ENCODE results near the gene RPS23. TPM values are rescaled to one million over a fixed set of nuclear protein-coding genes. Genes with fewer than 3 reads are reported as not detected.

Gene RPS23
- total and polyA plus RNA-seq, 4 donors: 1,344 to 3,154 (median 1,636) TPM

DNA sequence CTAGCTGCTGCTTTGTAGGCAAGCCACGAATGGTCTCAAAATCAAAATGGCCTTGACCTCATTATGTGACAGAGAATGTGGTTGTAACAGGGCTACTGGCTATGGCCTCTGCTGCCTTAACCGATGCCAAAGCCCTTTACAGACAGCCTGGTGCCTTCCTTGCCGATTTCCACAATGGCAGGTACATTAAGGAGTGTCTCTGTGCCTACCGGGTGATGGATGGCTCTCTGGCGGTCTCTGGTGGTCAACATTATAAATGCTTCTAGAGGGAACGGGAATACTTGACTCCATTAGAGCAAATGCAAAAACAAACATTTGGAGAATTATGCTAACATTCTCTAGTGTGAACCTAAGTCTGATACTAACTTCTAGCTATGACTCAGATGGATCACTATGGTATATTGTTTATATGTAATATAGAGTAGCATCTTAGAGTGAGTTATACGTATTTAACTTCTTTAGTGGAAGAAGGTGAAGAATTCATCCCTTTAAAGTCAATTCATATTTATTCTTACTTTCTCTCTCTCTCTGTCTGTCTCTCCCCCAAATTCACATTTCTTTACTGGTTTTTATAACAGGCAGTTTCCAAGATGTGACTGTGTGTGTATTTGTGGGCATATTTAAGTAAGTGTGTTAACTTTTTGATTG, 52.5 kb downstream of the RPS23 start:
- H3K4me1 ChIP-seq (ENCODE audit: control insufficient read depth, insufficient read depth, low read length): peaks cover 3% of the 10 kb centered on the region
- peak; percentile 50 to 95 (median 66) for DNase-seq (ENCODE audit: low read depth in 4 of 6, low spot score in 6 of 6)
- H3K36me3 ChIP-seq (ENCODE audit: control insufficient read depth, insufficient read depth, low read length): no peaks in the 10 kb centered on the region
- H3K27ac ChIP-seq (ENCODE audit: low read depth, low read length): no peak overlapping the region
- H3K9me3 ChIP-seq (ENCODE audit: control insufficient read depth, insufficient read depth, low read length): no peaks in the 10 kb centered on the region
- H3K27me3 ChIP-seq (ENCODE audit: control insufficient read depth, insufficient read depth, low read length): no peaks in the 10 kb centered on the region
- WGBS (ENCODE audit: insufficient coverage): 29% methylated on average over 3 of the region's 7 CpGs
- no peak overlapping the region for H3K4me3 ChIP-seq (ENCODE audit: low read depth, low read length)

Small RNA genes within 50 kb of the gene (small RNA-seq; reads per million reads assigned to genes)
- not detected for gene AC010598.1 (ENCODE audit: low replicate concordance)

Data from spinal cord (tissue), 10 donors.